GM19452 (cell line): ENCODE results near the gene RIPOR1.
"Not testable (repeated sequence)": the region's sequence is repeated elsewhere in the genome, so short reads cannot be mapped to it uniquely, and the experiment has no call there.

Experiments
- ATAC-seq: cut with Tn5 transposase; IDR thresholded peaks from one replicate; pipeline ENCODE4 v1.9.1; 2021; ENCODE audit not compliant: unreplicated experiment

Gene RIPOR1

GRCh38 chr16:67517155-67517445, 11.5 kb upstream of the RIPOR1 start:
- no peak for ATAC-seq

GRCh38 chr16:67517661-67518423, 10.8 kb upstream of the RIPOR1 start:
- no peak for ATAC-seq

- no peak for ATAC-seq
Observed at GRCh38 chr16:67518676-67519075, 10.0 kb upstream of the RIPOR1 start.

- no peak for ATAC-seq
Observed at GRCh38 chr16:67519242-67519641, 9.4 kb upstream of the RIPOR1 start.

- peak; percentile 60 for ATAC-seq
Observed at GRCh38 chr16:67521095-67521804, 7.4 kb upstream of the RIPOR1 start.

GRCh38 chr16:67525176-67525860, 3.3 kb upstream of the RIPOR1 start:
- ATAC-seq, result no peak

- ATAC-seq, result no peak
Observed at GRCh38 chr16:67526149-67526791, 2.4 kb upstream of the RIPOR1 start.

GRCh38 chr16:67528870-67529581, 397 bp downstream of the RIPOR1 start:
- no peak for ATAC-seq

- ATAC-seq, result no peak
Observed at GRCh38 chr16:67529582-67530012, 968 bp downstream of the RIPOR1 start.

- no peak for ATAC-seq
Observed at GRCh38 chr16:67530013-67530939, 1.6 kb downstream of the RIPOR1 start.

GRCh38 chr16:67531247-67531646, 2.6 kb downstream of the RIPOR1 start:
- no peak for ATAC-seq

- ATAC-seq, result no peak
Observed at GRCh38 chr16:67533024-67533560, 4.5 kb downstream of the RIPOR1 start.

- not testable (repeated sequence) for ATAC-seq
Observed at GRCh38 chr16:67533987-67534386, 5.4 kb downstream of the RIPOR1 start.

GRCh38 chr16:67534431-67534830, 5.8 kb downstream of the RIPOR1 start:
- no peak for ATAC-seq

GRCh38 chr16:67535201-67535600, 6.6 kb downstream of the RIPOR1 start:
- ATAC-seq, result no peak

- ATAC-seq, result peak; percentile 47
Observed at GRCh38 chr16:67537270-67537635, 8.6 kb downstream of the RIPOR1 start.

- ATAC-seq, result no peak
Observed at GRCh38 chr16:67537636-67538591, 9.3 kb downstream of the RIPOR1 start.

GRCh38 chr16:67538666-67539101, 10.1 kb downstream of the RIPOR1 start:
- no peak for ATAC-seq
